AG09309 (cell line): Measurements from ENCODE around the gene POP5.

Experiments used
- DNase-seq: peaks from one replicate; pipeline ENCODE4 v3.0.0-alpha.2; 2010; ENCODE audit warnings: low read depth
- H3K4me3 ChIP-seq: 2 replicates; pipeline ENCODE4 v1.5.1; 2011; ENCODE audit warnings: mild to moderate bottlenecking, low read depth, low read length, moderate library complexity; ENCODE audit not compliant: control insufficient read depth
- CTCF ChIP-seq: IDR thresholded peaks from 2 replicates; pipeline ENCODE4 v1.5.1; 2011; ENCODE audit warnings: mild to moderate bottlenecking, low read depth, low read length, inconsistent platforms; ENCODE audit not compliant: insufficient read depth, control insufficient read depth; ENCODE audit errors: missing control alignments

POP5 gene

GRCh38 chr12:120557589-120557988 lies 23.6 kb downstream of the POP5 start:
- H3K4me3 ChIP-seq, result no peak overlapping the region
- no peak for TF ChIP-seq CTCF
- DNase-seq, result no peak

- DNase-seq, result no peak
- no peak for TF ChIP-seq CTCF
- no peak overlapping the region for H3K4me3 ChIP-seq
Measured at GRCh38 chr12:120554678-120555077, 26.5 kb downstream of the POP5 start.

GRCh38 chr12:120546050-120546386 lies 35.2 kb downstream of the POP5 start:
- no peak overlapping the region for H3K4me3 ChIP-seq
- TF ChIP-seq CTCF, result no peak
- no peak for DNase-seq

- no peak overlapping the region for H3K4me3 ChIP-seq
- DNase-seq, result no peak
- no peak for TF ChIP-seq CTCF
Measured at GRCh38 chr12:120544691-120545090, 36.5 kb downstream of the POP5 start.

GRCh38 chr12:120542166-120542565 lies 39.0 kb downstream of the POP5 start:
- H3K4me3 ChIP-seq, result no peak overlapping the region
- TF ChIP-seq CTCF, result no peak
- DNase-seq, result no peak

GRCh38 chr12:120540445-120540844 lies 40.8 kb downstream of the POP5 start:
- DNase-seq, result peak; percentile 63
- no peak for TF ChIP-seq CTCF
- no peak overlapping the region for H3K4me3 ChIP-seq

GRCh38 chr12:120539303-120539702 lies 41.9 kb downstream of the POP5 start:
- no peak for TF ChIP-seq CTCF
- no peak for DNase-seq
- no peak overlapping the region for H3K4me3 ChIP-seq
